GM12872 (cell line): ENCODE data around the gene SNX9.

Source experiments
- CTCF ChIP-seq: IDR thresholded peaks from 3 replicates; pipeline ENCODE4 v1.5.1; 2011; ENCODE audit warnings: low read depth, mild to moderate bottlenecking, low read length, moderate library complexity; ENCODE audit not compliant: insufficient read depth

Gene SNX9

GRCh38 chr6:157867155-157867559 lies 44.1 kb downstream of the SNX9 start:
- no peak for TF ChIP-seq CTCF

GRCh38 chr6:157867981-157868380 lies 44.9 kb downstream of the SNX9 start:
- no peak for TF ChIP-seq CTCF

GRCh38 chr6:157868835-157869234 lies 45.8 kb downstream of the SNX9 start:
- no peak for TF ChIP-seq CTCF

GRCh38 chr6:157869673-157870302 lies 46.7 kb downstream of the SNX9 start:
- TF ChIP-seq CTCF: no peak

- TF ChIP-seq CTCF: peak; percentile 91
Observed at GRCh38 chr6:157873735-157874344, 50.8 kb downstream of the SNX9 start.

- no peak for TF ChIP-seq CTCF
Observed at GRCh38 chr6:157877149-157877548, 54.1 kb downstream of the SNX9 start.

GRCh38 chr6:157877573-157878438 lies 54.8 kb downstream of the SNX9 start:
- TF ChIP-seq CTCF: no peak
